OCI-LY7 (cell line): ENCODE results near the gene ARFGAP1.

Experiments
- CTCF ChIP-seq: fragments of 200-600 bp; sonication (generic); conservative IDR thresholded peaks from 2 replicates; pipeline ENCODE4 v1.5.1; 2014; ENCODE audit warnings: mild to moderate bottlenecking, antibody characterized with exemption, low read length, moderate library complexity, mixed read lengths
- EZH2phosphoT487 ChIP-seq: fragments of 200-600 bp; sonication (generic); IDR thresholded peaks from 2 replicates; pipeline ENCODE4 v1.6.1; 2018; ENCODE audit warnings: low read depth, borderline replicate concordance, mild to moderate bottlenecking, mixed run types, antibody characterized with exemption, low read length, moderate library complexity, mixed read lengths

DNA sequence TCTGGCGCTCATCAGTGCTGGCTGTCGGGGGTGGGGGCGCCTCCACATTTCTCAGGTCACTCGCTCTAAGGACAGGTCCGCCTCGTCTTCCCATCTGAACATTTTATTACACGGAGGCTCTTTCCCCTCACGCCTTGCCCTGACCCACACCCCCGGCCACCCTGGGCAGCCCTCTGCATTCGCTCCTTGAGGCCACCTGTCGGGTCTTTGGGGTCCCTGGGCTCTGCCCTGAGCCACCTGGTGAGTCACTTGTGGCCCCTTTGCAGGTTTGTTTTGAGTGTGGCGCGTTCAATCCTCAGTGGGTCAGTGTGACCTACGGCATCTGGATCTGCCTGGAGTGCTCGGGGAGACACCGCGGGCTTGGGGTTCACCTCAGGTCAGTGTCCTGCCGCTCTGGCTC is 3.2 kb downstream of the ARFGAP1 start:
- TF ChIP-seq CTCF = no peak
- no peak for TF ChIP-seq EZH2phosphoT487
